GM21390 (cell line): ENCODE results near the gene TRIM5.

Experiments used
- ATAC-seq: cut with Tn5 transposase; IDR thresholded peaks from one replicate; pipeline ENCODE4 v1.9.1; 2021; ENCODE audit not compliant: unreplicated experiment

Gene TRIM5

DNA sequence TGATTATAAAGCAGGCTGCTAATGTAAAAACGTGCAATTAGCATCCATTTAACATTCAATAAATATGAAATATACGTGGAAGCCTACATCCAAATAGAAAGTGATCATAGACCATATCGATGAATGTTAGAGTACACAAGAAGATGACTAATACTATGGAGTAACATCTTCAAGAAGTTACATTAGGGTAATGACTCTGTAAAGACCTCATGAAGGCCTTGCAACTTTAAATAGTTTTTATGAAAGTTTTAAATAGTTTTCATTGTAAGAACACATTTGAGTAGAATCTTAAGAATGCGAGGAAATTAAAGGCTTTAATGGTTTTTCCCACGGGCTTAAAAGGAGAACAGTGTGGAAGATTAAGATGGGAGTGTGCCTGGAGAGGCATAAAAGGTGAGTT is 58.7 kb downstream of the TRIM5 start:
- no peak for ATAC-seq

DNA sequence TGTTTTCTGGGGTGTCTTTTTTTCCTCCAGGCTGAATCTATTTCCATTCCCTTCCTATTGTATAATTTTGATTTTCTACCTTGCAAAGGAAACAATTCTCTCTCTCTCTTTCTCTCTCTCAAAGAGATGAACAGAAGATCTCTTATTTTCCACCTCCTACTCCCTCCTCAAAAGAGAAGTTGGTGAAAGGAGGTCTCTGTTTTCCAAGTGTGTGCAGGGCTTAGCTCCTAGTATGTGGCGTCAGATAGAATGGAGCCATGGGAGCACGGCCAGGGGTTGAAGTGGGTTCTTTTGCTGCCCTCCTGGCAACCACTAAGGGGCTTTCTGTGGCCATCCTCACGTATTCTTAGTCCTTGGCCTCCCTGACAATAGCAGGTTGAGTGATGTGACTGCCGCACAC is 59.6 kb downstream of the TRIM5 start:
- ATAC-seq = no peak

DNA sequence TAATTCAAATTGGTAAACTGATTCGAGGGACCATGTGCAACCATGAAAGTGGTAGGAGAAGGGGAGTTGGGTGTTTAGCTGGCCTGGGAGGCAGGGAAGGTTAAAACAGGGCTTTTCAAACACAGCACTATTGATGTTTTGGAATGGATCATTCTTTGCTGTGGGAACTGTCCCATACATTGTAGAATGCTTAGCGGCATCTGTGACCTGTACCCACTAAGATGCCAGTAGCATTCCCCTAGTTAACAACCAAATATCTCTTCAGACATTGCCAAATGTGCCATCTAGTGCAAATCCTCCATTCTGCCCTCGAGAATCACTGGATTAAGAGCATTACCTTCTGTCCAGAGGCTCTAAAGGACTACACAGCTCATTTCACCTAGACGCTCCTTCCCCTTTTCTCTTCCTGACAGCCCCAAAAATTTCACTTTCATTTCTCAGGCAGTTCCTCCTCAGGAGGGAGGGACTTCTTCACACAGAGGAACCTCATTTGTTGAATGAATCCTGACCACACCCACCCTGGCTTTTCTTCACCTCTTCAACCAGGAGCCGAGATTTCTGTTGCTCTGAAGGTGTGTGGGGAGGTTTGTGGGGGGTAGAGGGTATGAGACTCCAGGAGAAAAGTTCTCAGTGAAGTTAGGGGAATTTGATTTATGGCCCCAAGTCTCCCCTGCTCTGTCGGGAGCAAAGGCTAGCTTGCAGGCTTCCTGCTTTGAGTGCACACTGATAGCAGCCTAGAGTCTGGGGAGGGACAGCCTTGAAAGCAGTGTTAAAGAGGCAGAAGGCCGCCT is 60.2 kb downstream of the TRIM5 start, which contains the start of gene TRIM34:
Gene TRIM34 (plus strand): TSS at position 513 of the 791 bp plus-strand sequence. CDS start 7,331 bp downstream, outside the sequence.
- ATAC-seq = peak; percentile 98

DNA sequence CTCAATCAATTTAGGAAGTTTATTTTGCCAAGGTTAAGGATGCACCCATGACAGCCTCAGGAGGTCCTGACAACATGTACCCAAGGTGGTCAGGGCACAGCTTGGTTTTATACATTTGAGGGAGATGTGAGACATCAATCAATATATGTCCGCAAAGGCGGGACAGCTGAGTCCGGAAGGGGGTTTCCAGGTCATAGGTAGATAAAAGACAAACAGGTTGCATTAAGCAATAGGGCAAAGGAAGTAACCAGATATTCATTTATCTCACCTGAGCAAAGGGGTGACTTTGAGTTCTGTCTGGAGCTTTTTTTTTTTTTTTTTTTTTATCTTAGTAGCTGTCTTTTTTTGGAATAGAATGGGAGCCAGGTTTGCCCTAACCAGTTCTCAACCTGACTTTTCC is 62.1 kb downstream of the TRIM5 start:
- no peak for ATAC-seq

DNA sequence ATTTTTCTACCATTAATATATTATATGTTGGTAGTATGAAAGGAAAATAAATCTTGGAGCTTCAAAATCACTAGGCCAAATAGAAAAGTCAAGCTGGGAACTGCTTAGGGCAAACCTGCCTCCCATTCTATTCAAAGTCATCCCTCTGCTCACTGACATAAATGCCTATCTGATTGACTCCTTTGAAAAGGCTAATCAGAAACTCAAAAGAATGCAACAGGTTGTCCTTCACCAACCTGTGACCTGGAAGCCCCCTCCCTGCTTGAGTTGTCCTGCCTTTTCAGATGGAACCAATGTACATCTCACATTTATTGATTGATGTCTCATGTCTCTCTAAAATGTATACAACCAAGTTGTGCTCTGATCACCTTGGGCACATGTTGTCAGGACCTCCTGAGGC is 63.3 kb downstream of the TRIM5 start:
- no peak for ATAC-seq

DNA sequence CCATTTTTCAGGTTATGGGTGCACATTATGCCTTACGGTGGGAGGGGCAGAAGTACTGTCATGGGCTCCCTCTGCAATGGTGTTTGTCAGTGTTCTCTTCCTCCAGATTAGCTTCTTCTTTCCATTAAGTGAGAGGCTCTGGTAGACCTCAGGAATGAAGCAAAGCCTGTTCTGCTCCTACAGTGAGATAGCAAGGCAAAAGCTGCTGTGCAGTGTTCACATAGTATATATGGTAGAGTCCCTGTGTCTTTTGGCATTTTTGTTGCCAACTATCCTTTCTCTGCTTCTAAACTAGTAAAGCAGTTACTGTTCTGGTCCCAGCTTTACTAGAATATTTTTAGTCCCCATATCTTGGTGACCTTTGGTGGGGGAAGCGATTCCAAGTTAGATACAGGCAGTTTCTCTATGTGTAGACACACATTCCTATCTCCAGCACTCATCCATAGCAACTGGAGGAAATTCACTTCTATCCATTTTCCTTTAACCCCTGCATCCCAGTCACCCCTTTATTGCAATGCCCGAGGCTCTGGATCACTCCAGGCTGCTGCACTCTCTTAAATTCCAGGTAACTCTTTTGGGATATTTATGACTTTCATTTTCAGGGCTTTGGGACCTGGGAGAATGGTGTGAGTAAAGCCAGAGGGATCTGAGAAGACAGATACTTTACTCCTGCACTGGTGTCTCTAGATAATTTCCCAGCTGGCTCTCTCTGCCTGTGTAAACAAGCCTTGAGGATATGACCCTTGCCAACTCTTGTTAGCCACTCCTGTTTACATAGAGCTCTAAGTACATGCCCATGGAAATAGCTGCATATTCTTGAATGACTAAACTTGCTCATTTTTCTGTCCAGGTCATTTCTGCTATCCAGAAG is 64.0 kb downstream of the TRIM5 start:
- no peak for ATAC-seq

DNA sequence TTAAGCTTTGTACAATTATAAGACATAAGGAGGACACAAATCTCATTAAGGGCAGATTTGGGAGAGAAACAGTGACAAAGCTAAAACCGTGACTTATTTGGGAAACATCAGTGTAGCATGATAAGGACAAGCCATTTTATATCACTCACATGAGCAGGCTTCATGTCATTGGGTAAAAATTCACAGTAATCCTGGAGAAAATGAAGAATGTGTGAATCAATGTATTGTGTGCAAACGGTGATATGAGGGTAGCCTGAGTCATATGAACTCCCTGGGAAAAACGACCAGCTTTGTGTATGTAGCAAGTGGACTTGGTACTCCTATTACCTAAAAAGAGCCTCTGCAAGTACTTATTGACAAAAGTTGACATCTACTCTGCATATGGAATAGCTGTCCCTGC is 66.1 kb downstream of the TRIM5 start:
- no peak for ATAC-seq
